Measurements from ENCODE around the gene HES6. TPM values are rescaled to one million over a fixed set of nuclear protein-coding genes. Genes with fewer than 3 reads are reported as not detected.

The HES6 gene
- polyA plus RNA-seq, 1 donor (not counting 4 experiments of a cell fraction or from before 2014, with no cell fraction given), result 0.80 TPM

DNA sequence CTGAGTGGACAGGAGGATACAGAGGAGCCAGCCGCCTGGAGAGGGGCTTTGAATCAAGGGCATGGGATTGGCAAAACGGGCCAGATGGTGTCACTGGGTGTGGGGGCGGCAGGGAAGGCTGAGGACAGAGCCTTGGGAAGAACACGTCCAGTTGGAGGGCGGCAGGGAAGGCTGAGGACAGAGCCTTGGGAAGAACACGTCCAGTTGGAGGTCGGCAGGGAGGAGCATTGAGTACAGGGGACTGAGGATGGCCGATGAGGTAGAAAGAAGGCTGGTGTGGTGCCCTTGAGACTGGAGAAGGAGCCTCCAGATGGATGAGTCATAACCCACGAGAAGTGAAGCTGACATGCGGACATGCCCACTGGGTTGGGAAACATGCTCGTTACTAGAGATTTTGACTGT lies 4.5 kb downstream of the HES6 start:
- Histone ChIP-seq H3K4me1 (ENCODE audit: control insufficient read depth, extremely low read depth, insufficient read depth, low read length) (no peaks in the 10 kb centered on the region), H3K27ac (ENCODE audit: control insufficient read depth, insufficient read depth, low read length) (no peak overlapping the region), H3K9me1 (ENCODE audit: control insufficient read depth, extremely low read depth, insufficient read depth, low read length) (no peaks in the 10 kb centered on the region), H3K4me3 (ENCODE audit: control insufficient read depth in 2 of 3, extremely low read depth in 1 of 3, insufficient read depth in 2 of 3, low read depth in 1 of 3, low read length in 3 of 3) (no peak overlapping the region), H3K27me3 (ENCODE audit: control insufficient read depth, extremely low read depth, insufficient read depth, low read length) (peaks cover 60% of the 10 kb centered on the region), H3K9ac (ENCODE audit: control insufficient read depth, extremely low read depth, insufficient read depth, low read length) (no peak overlapping the region), H4K20me1 (ENCODE audit: control insufficient read depth, extremely low read depth, insufficient read depth, low read length) (no peaks in the 10 kb centered on the region), H3K36me3 (ENCODE audit: control insufficient read depth in 2 of 2, extremely low read depth in 1 of 2, insufficient read depth in 2 of 2, low read length in 2 of 2) (no peaks in the 10 kb centered on the region), H3K4me2 (ENCODE audit: control insufficient read depth, extremely low read depth, insufficient read depth, low read depth, low read length) (no peak overlapping the region), H3K9me3 (ENCODE audit: control insufficient read depth, low read depth, low read length) (no peaks in the 10 kb centered on the region), H2AFZ (ENCODE audit: control insufficient read depth, low read length) (no peak overlapping the region), H3K79me2 (ENCODE audit: control insufficient read depth, insufficient read depth, low read length) (no peaks in the 10 kb centered on the region)
- no peak for FAIRE-seq
- dilution Hi-C loops (cut with MboI; ENCODE audit: extremely low pct_ligation_motif_present, low sequenced_read_pairs), result no loop called here
- no peak for DNase-seq (ENCODE audit: low read depth, low spot score)
- no peak for TF ChIP-seq EZH2 (IDR thresholded peaks at IDR 0.05; ENCODE audit: low read length)
- TF ChIP-seq, protein P1, sequence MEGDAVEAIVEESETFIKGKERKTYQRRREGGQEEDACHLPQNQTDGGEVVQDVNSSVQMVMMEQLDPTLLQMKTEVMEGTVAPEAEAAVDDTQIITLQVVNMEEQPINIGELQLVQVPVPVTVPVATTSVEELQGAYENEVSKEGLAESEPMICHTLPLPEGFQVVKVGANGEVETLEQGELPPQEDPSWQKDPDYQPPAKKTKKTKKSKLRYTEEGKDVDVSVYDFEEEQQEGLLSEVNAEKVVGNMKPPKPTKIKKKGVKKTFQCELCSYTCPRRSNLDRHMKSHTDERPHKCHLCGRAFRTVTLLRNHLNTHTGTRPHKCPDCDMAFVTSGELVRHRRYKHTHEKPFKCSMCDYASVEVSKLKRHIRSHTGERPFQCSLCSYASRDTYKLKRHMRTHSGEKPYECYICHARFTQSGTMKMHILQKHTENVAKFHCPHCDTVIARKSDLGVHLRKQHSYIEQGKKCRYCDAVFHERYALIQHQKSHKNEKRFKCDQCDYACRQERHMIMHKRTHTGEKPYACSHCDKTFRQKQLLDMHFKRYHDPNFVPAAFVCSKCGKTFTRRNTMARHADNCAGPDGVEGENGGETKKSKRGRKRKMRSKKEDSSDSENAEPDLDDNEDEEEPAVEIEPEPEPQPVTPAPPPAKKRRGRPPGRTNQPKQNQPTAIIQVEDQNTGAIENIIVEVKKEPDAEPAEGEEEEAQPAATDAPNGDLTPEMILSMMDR (optimal IDR thresholded peaks at IDR 0.05 in 1 of 3, IDR thresholded peaks at IDR 0.05 in 1 of 3, conservative IDR thresholded peaks at IDR 0.05 in 1 of 3; ENCODE audit: extremely low read depth in 1 of 3, insufficient read depth in 2 of 3, low read length in 3 of 3), result no peak

DNA sequence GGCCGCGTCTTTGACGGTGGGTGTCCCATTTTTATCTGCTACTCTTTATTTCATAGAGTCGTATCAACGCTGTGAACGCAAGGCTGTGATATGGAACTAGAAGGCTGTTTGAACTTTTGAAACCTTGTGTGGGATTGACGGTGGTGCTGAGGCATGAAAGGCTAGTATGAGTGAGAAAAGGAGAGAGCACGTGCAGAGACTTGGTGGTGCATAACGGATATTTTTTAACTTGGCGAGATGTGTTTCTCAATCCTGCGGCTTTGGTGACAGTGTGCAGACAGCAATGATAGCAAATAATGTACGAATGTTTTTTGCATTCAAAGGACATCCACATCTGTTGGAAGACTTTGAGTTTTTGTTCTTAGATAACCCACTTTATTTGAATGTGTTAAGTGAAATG lies 6.2 kb downstream of the HES6 start:
- Histone ChIP-seq H2AFZ (ENCODE audit: control insufficient read depth, low read length) (no peak overlapping the region), H3K4me1 (ENCODE audit: control insufficient read depth, extremely low read depth, insufficient read depth, low read length) (no peaks in the 10 kb centered on the region), H3K4me2 (ENCODE audit: control insufficient read depth, extremely low read depth, insufficient read depth, low read depth, low read length) (no peak overlapping the region), H3K27me3 (ENCODE audit: control insufficient read depth, extremely low read depth, insufficient read depth, low read length) (peaks cover 62% of the 10 kb centered on the region), H3K4me3 (ENCODE audit: control insufficient read depth in 2 of 3, extremely low read depth in 1 of 3, insufficient read depth in 2 of 3, low read depth in 1 of 3, low read length in 3 of 3) (no peak overlapping the region), H3K27ac (ENCODE audit: control insufficient read depth, insufficient read depth, low read length) (no peak overlapping the region), H4K20me1 (ENCODE audit: control insufficient read depth, extremely low read depth, insufficient read depth, low read length) (no peaks in the 10 kb centered on the region), H3K36me3 (ENCODE audit: control insufficient read depth in 2 of 2, extremely low read depth in 1 of 2, insufficient read depth in 2 of 2, low read length in 2 of 2) (no peaks in the 10 kb centered on the region), H3K9me1 (ENCODE audit: control insufficient read depth, extremely low read depth, insufficient read depth, low read length) (no peaks in the 10 kb centered on the region), H3K79me2 (ENCODE audit: control insufficient read depth, insufficient read depth, low read length) (no peaks in the 10 kb centered on the region), H3K9me3 (ENCODE audit: control insufficient read depth, low read depth, low read length) (no peaks in the 10 kb centered on the region), H3K9ac (ENCODE audit: control insufficient read depth, extremely low read depth, insufficient read depth, low read length) (no peak overlapping the region)
- FAIRE-seq (no peak), DNase-seq (ENCODE audit: low read depth, low spot score) (no peak)
- dilution Hi-C loops (cut with MboI; ENCODE audit: extremely low pct_ligation_motif_present, low sequenced_read_pairs), result no loop called here
- TF ChIP-seq EZH2 (IDR thresholded peaks at IDR 0.05; ENCODE audit: low read length), result no peak
- TF ChIP-seq, protein P1 (optimal IDR thresholded peaks at IDR 0.05 in 1 of 3, IDR thresholded peaks at IDR 0.05 in 1 of 3, conservative IDR thresholded peaks at IDR 0.05 in 1 of 3; ENCODE audit: extremely low read depth in 1 of 3, insufficient read depth in 2 of 3, low read length in 3 of 3), result no peak

Data from keratinocyte (primary cell).